MM.1S (cell line): Measurements from ENCODE around the gene MRPL54.

Source experiments
- DNase-seq: peaks from one replicate; pipeline ENCODE4 v3.0.0-alpha.2; 2015
- H2AFZ ChIP-seq: fragments of 300-600 bp; sonication (generic); 2 replicates; pipeline ENCODE4 v1.6.0; 2016; ENCODE audit warnings: antibody characterized with exemption, low read length
- H3F3A ChIP-seq: fragments of 300-600 bp; sonication (generic); 2 replicates; pipeline ENCODE4 v1.6.1; 2016; ENCODE audit warnings: mild to moderate bottlenecking, antibody characterized with exemption, low read length, moderate library complexity, mixed read lengths; ENCODE audit not compliant: insufficient read depth
- H3K27ac ChIP-seq: fragments of 300-600 bp; sonication (generic); 2 replicates; pipeline ENCODE4 v1.5.1; 2016; ENCODE audit warnings: mild to moderate bottlenecking, low read length
- H3K27me3 ChIP-seq: fragments of 300-600 bp; sonication (generic); replicated peaks from 2 replicates; pipeline ENCODE4 v1.6.0; 2016; ENCODE audit warnings: low read length; ENCODE audit not compliant: insufficient read depth
- H3K36me3 ChIP-seq: fragments of 300-600 bp; sonication (generic); replicated peaks from 2 replicates; pipeline ENCODE4 v1.6.1; 2016; ENCODE audit warnings: mild to moderate bottlenecking, low read length, mixed read lengths; ENCODE audit not compliant: insufficient read depth
- H3K4me1 ChIP-seq: fragments of 300-600 bp; sonication (generic); 2 replicates; pipeline ENCODE4 v1.6.1; 2016; ENCODE audit warnings: low read length, mixed read lengths
- H3K4me2 ChIP-seq: fragments of 300-600 bp; sonication (generic); 2 replicates; pipeline ENCODE4 v1.6.0; 2016; ENCODE audit warnings: low read depth, low read length
- H3K4me3 ChIP-seq: fragments of 300-600 bp; sonication (generic); 2 replicates; pipeline ENCODE4 v1.5.1; 2016; ENCODE audit warnings: low read length, mixed read lengths
- H3K79me2 ChIP-seq: fragments of 300-600 bp; sonication (generic); 2 replicates; pipeline ENCODE4 v1.6.1; 2016; ENCODE audit warnings: mixed run types, low read length, mixed read lengths
- H3K9ac ChIP-seq: fragments of 300-600 bp; sonication (generic); 2 replicates; pipeline ENCODE4 v1.6.1; 2016; ENCODE audit warnings: low read length, mixed read lengths
- H3K9me2 ChIP-seq: fragments of 300-600 bp; sonication (generic); replicated peaks from 2 replicates; pipeline ENCODE4 v1.6.1; 2016; ENCODE audit warnings: mild to moderate bottlenecking, low read length, mixed read lengths; ENCODE audit not compliant: insufficient read depth
- H3K9me3 ChIP-seq: fragments of 300-600 bp; sonication (generic); replicated peaks from 2 replicates; pipeline ENCODE4 v1.6.1; 2016; ENCODE audit warnings: mild to moderate bottlenecking, low read length, mixed read lengths; ENCODE audit not compliant: insufficient read depth
- H4K20me1 ChIP-seq: fragments of 300-600 bp; sonication (generic); 2 replicates; pipeline ENCODE4 v1.6.1; 2016; ENCODE audit warnings: mild to moderate bottlenecking, low read length, moderate library complexity, mixed read lengths; ENCODE audit not compliant: insufficient read depth
- CTCF ChIP-seq: fragments of 300-600 bp; sonication (generic); IDR thresholded peaks from 2 replicates; pipeline ENCODE4 v1.5.1; 2016; ENCODE audit warnings: antibody characterized with exemption, low read length, mixed read lengths
- EZH2 ChIP-seq: fragments of 300-600 bp; sonication (generic); optimal IDR thresholded peaks from 2 replicates; pipeline ENCODE3; 2017; ENCODE audit warnings: low read depth, mild to moderate bottlenecking, antibody characterized with exemption, low read length, mixed read lengths
- EZH2phosphoT487 ChIP-seq: fragments of 300-600 bp; sonication (generic); IDR thresholded peaks from 2 replicates; pipeline ENCODE4 v1.6.1; 2018; ENCODE audit warnings: antibody characterized with exemption, low read length

MRPL54 gene

GRCh38 chr19:3732108-3732507 is 30.4 kb upstream of the MRPL54 start:
- no peaks in the 10 kb centered on the region for H3K79me2 ChIP-seq
- H2AFZ ChIP-seq: no peak overlapping the region
- TF ChIP-seq CTCF: no peak
- no peak for DNase-seq
- no peaks in the 10 kb centered on the region for H3K36me3 ChIP-seq
- H3K9ac ChIP-seq: no peak overlapping the region
- no peaks in the 10 kb centered on the region for H3K4me1 ChIP-seq
- no peaks in the 10 kb centered on the region for H3K9me3 ChIP-seq
- no peak overlapping the region for H3K27ac ChIP-seq
- H3K4me2 ChIP-seq: no peak overlapping the region
- no peaks in the 10 kb centered on the region for H3F3A ChIP-seq
- no peaks in the 10 kb centered on the region for H3K9me2 ChIP-seq
- H4K20me1 ChIP-seq: no peaks in the 10 kb centered on the region
- no peak overlapping the region for H3K4me3 ChIP-seq
- peaks cover 73% of the 10 kb centered on the region for H3K27me3 ChIP-seq

GRCh38 chr19:3733549-3734309 is 28.8 kb upstream of the MRPL54 start:
- H3K79me2 ChIP-seq: no peaks in the 10 kb centered on the region
- H3K36me3 ChIP-seq: no peaks in the 10 kb centered on the region
- no peak overlapping the region for H3K9ac ChIP-seq
- no peaks in the 10 kb centered on the region for H3K4me1 ChIP-seq
- TF ChIP-seq EZH2phosphoT487 (0 out of 2 replicates have a peak, but pooled peaks have one; percentile 8), CTCF (no peak)
- no peak overlapping the region for H3K27ac ChIP-seq
- no peaks in the 10 kb centered on the region for H3K9me3 ChIP-seq
- DNase-seq: no peak
- H3K4me3 ChIP-seq: no peak overlapping the region
- H2AFZ ChIP-seq: no peak overlapping the region
- peaks cover 89% of the 10 kb centered on the region for H3K27me3 ChIP-seq
- no peaks in the 10 kb centered on the region for H3F3A ChIP-seq
- H3K4me2 ChIP-seq: no peak overlapping the region
- no peaks in the 10 kb centered on the region for H3K9me2 ChIP-seq
- no peaks in the 10 kb centered on the region for H4K20me1 ChIP-seq

- Histone ChIP-seq H3K9me3 (no peaks in the 10 kb centered on the region), H3K27me3 (peaks cover 94% of the 10 kb centered on the region), H3K79me2 (no peaks in the 10 kb centered on the region), H3K4me3 (no peak overlapping the region), H3K36me3 (no peaks in the 10 kb centered on the region), H3K9ac (no peak overlapping the region), H3K4me2 (no peak overlapping the region), H2AFZ (no peak overlapping the region), H4K20me1 (no peaks in the 10 kb centered on the region), H3K9me2 (no peaks in the 10 kb centered on the region), H3F3A (no peaks in the 10 kb centered on the region), H3K27ac (no peak overlapping the region), H3K4me1 (no peaks in the 10 kb centered on the region)
- no peak for DNase-seq
- TF ChIP-seq CTCF: no peak
- TF ChIP-seq EZH2: peak; percentile 60
- no peak for TF ChIP-seq EZH2phosphoT487
Observed at GRCh38 chr19:3734310-3734600, 28.2 kb upstream of the MRPL54 start.
